ENCODE measurements around the gene RIT2. TPM values are rescaled to one million over a fixed set of nuclear protein-coding genes. Genes with fewer than 3 reads are reported as not detected.
A peak's percentile ranks its signal among the peaks of the same experiment; 100 is the strongest.

The RIT2 gene
- total RNA-seq, 1 experiment from 2014 or later, result not detected

DNA sequence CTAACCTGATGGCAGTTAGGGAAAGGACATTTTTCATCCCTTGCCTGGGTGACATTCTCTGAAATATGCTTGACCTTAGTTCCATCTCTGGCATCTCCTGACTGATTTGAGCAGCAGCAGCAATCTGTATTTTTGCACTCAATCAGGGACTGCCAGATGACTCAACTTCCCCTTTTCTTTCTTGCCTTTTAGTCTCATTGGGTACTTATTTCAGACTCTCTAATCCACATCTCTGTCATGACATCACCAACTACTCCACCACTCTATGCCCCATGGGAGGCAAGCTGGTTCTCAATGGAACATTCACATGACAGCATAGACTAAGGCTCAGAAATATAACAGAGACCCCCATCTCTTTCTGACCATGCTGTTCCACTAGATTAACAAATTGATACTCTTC, 254.2 kb downstream of the RIT2 start:
- Mint-ChIP-seq H3K9me3 (ENCODE audit: low read depth, unreplicated experiment) (peaks cover 5% of the 10 kb centered on the region), H3K27ac (ENCODE audit: unreplicated experiment) (no peak overlapping the region), H3K36me3 (ENCODE audit: insufficient read depth, unreplicated experiment) (no peaks in the 10 kb centered on the region), H3K4me3 (ENCODE audit: low read depth, unreplicated experiment) (no peak overlapping the region), H3K4me1 (ENCODE audit: low read depth, unreplicated experiment) (no peaks in the 10 kb centered on the region), H3K27me3 (ENCODE audit: unreplicated experiment) (no peaks in the 10 kb centered on the region)
- CTCF ChIA-PET, result no interaction called here
- no TSS peak for BruUV-seq (replicated peaks)
- TF ChIP-seq, protein P1, sequence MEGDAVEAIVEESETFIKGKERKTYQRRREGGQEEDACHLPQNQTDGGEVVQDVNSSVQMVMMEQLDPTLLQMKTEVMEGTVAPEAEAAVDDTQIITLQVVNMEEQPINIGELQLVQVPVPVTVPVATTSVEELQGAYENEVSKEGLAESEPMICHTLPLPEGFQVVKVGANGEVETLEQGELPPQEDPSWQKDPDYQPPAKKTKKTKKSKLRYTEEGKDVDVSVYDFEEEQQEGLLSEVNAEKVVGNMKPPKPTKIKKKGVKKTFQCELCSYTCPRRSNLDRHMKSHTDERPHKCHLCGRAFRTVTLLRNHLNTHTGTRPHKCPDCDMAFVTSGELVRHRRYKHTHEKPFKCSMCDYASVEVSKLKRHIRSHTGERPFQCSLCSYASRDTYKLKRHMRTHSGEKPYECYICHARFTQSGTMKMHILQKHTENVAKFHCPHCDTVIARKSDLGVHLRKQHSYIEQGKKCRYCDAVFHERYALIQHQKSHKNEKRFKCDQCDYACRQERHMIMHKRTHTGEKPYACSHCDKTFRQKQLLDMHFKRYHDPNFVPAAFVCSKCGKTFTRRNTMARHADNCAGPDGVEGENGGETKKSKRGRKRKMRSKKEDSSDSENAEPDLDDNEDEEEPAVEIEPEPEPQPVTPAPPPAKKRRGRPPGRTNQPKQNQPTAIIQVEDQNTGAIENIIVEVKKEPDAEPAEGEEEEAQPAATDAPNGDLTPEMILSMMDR (IDR thresholded peaks at IDR 0.05; ENCODE audit: unreplicated experiment), result no peak
- intact Hi-C loops (cut with micrococcal nuclease; ENCODE audit: unreplicated experiment), result no loop called here
- DNase-seq, result no peak

DNA sequence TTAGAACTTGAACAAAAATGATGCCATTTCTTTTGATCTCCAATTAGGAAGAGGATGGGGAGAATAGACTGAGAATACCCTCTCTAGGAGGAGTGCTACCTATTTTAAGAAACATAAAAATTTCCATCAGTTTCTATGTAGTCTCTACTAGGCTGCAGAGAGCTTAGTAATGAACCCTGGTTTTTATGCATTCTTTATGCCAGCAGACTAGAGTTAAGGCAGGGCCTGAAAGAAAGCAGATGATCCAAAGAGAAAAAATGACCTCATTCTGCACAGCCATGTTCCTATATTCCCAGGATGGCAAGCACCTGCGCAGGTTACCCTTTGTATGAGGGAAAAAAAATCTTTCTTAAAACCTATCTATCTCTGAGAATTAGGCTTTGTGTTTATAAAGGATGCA, 254.9 kb downstream of the RIT2 start:
- intact Hi-C loops (cut with micrococcal nuclease; ENCODE audit: unreplicated experiment), result no loop called here
- no peak for DNase-seq
- Mint-ChIP-seq H3K36me3 (ENCODE audit: insufficient read depth, unreplicated experiment) (no peaks in the 10 kb centered on the region), H3K27me3 (ENCODE audit: unreplicated experiment) (no peaks in the 10 kb centered on the region), H3K27ac (ENCODE audit: unreplicated experiment) (no peak overlapping the region), H3K4me1 (ENCODE audit: low read depth, unreplicated experiment) (no peaks in the 10 kb centered on the region), H3K9me3 (ENCODE audit: low read depth, unreplicated experiment) (peaks cover 2% of the 10 kb centered on the region), H3K4me3 (ENCODE audit: low read depth, unreplicated experiment) (no peak overlapping the region)
- no TSS peak for BruUV-seq (replicated peaks)
- CTCF ChIA-PET, result interaction anchor here (0.7 kb wide), 1 partner anchor 28 kb away, joined by 4 read pairs; no protein-coding TSS in a partner anchor
- TF ChIP-seq, protein P1 (IDR thresholded peaks at IDR 0.05; ENCODE audit: unreplicated experiment), result no peak

DNA sequence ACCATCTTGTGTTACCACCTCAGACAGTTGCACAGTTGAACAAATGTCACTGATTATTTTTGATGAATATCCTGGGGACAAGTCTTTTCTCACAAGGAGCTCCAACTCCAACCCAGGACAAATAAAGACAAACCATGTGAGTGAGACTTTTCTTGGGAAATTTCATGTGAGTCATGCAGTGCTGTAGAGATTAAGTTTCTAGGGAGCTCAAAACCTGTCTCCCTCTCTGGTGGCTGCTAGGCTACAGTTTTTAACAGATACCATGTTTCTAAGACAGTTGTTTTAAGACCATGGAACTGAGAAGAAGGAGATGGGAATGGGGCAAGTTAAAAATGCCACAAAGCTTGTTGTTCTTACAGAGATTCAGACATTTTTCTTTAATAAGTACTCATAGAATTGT, 255.5 kb downstream of the RIT2 start:
- BruUV-seq (replicated peaks), result no TSS peak
- Mint-ChIP-seq H3K4me3 (ENCODE audit: low read depth, unreplicated experiment) (no peak overlapping the region), H3K4me1 (ENCODE audit: low read depth, unreplicated experiment) (no peaks in the 10 kb centered on the region), H3K27me3 (ENCODE audit: unreplicated experiment) (no peaks in the 10 kb centered on the region), H3K9me3 (ENCODE audit: low read depth, unreplicated experiment) (peaks cover 2% of the 10 kb centered on the region), H3K27ac (ENCODE audit: unreplicated experiment) (no peak overlapping the region), H3K36me3 (ENCODE audit: insufficient read depth, unreplicated experiment) (no peaks in the 10 kb centered on the region)
- CTCF ChIA-PET, result interaction anchor here (0.6 to 0.7 kb wide), 2 partner anchors 27 to 61 kb away, joined by 4 to 5 read pairs; no protein-coding TSS in a partner anchor
- peak; percentile 3 for DNase-seq
- intact Hi-C loops (cut with micrococcal nuclease; ENCODE audit: unreplicated experiment), result no loop called here
- TF ChIP-seq, protein P1 (IDR thresholded peaks at IDR 0.05; ENCODE audit: unreplicated experiment), result no peak

DNA sequence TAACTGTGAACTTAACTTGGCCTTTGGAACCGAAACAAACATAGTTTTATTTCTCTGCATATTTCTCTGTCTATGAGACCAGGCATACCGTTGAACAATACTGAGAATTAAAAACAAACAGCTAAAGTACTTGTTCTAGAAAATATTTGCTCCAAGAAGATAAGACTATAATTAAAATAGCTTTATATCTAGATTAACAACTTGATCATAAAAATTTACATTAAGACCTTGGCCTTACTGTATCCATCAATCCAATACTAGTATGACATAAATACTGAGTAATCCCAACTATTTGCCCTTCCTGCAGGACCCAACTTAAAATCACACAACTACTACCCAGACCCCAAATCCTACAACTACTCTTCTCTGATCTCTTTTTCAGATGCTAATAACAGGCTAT, 260.9 kb downstream of the RIT2 start:
- Mint-ChIP-seq H3K27ac (ENCODE audit: unreplicated experiment) (no peak overlapping the region), H3K4me3 (ENCODE audit: low read depth, unreplicated experiment) (no peak overlapping the region), H3K27me3 (ENCODE audit: unreplicated experiment) (no peaks in the 10 kb centered on the region), H3K4me1 (ENCODE audit: low read depth, unreplicated experiment) (no peaks in the 10 kb centered on the region), H3K36me3 (ENCODE audit: insufficient read depth, unreplicated experiment) (no peaks in the 10 kb centered on the region), H3K9me3 (ENCODE audit: low read depth, unreplicated experiment) (peaks cover 2% of the 10 kb centered on the region)
- CTCF ChIA-PET, result no interaction called here
- DNase-seq, result no peak
- TF ChIP-seq, protein P1 (IDR thresholded peaks at IDR 0.05; ENCODE audit: unreplicated experiment), result no peak
- intact Hi-C loops (cut with micrococcal nuclease; ENCODE audit: unreplicated experiment), result no loop called here
- no TSS peak for BruUV-seq (replicated peaks)
